ENCODE measurements around the gene SLIRP.
"Not testable (repeated sequence)": the region's sequence is repeated elsewhere in the genome, so short reads cannot be mapped to it uniquely, and the experiment has no call there.

The SLIRP gene

GRCh38 chr14:77707724-77708408 is at the start of gene SLIRP, which contains the start of gene ALKBH1:
Gene SLIRP, plus strand, starts transcription at chr14:77708103. Its CDS starts 9 bp downstream, at chr14:77708112.
Gene ALKBH1, minus strand, starts transcription at chr14:77708023. Its CDS starts 19 bp downstream, at chr14:77708004.
- DNase-seq: peak; percentile 97

GRCh38 chr14:77659831-77660230 is 48.1 kb upstream of the SLIRP start:
- no peak for DNase-seq

GRCh38 chr14:77660754-77661153 is 47.1 kb upstream of the SLIRP start:
- DNase-seq: peak; percentile 98

- DNase-seq: not testable (repeated sequence)
Measured at GRCh38 chr14:77661562-77661961, 46.3 kb upstream of the SLIRP start.

GRCh38 chr14:77663293-77663692 is 44.6 kb upstream of the SLIRP start:
- no peak for DNase-seq

- DNase-seq: no peak
Measured at GRCh38 chr14:77667331-77667730, 40.6 kb upstream of the SLIRP start.

GRCh38 chr14:77673193-77673592 is 34.7 kb upstream of the SLIRP start:
- no peak for DNase-seq

GRCh38 chr14:77674931-77675330 is 33.0 kb upstream of the SLIRP start:
- no peak for DNase-seq

GRCh38 chr14:77681196-77682157 is 26.4 kb upstream of the SLIRP start:
- no peak for DNase-seq

GRCh38 chr14:77682158-77682553 is 25.7 kb upstream of the SLIRP start:
- DNase-seq: no peak

- DNase-seq: no peak
Measured at GRCh38 chr14:77691259-77691658, 16.6 kb upstream of the SLIRP start.

GRCh38 chr14:77707355-77707723 is 564 bp upstream of the SLIRP start:
- peak; percentile 67 for DNase-seq

- DNase-seq: peak; percentile 4
Measured at GRCh38 chr14:77708749-77709148, 846 bp downstream of the SLIRP start.

- no peak for DNase-seq
Measured at GRCh38 chr14:77709412-77709811, 1.5 kb downstream of the SLIRP start.

GRCh38 chr14:77710364-77710763 is 2.5 kb downstream of the SLIRP start:
- no peak for DNase-seq

GRCh38 chr14:77714926-77715325 is 7.0 kb downstream of the SLIRP start:
- no peak for DNase-seq

GRCh38 chr14:77717608-77718305 is 9.9 kb downstream of the SLIRP start:
- DNase-seq: no peak

- DNase-seq: no peak
Measured at GRCh38 chr14:77721437-77721836, 13.5 kb downstream of the SLIRP start.

- DNase-seq: no peak
Measured at GRCh38 chr14:77722301-77722700, 14.4 kb downstream of the SLIRP start.

GRCh38 chr14:77730976-77731497 is 23.1 kb downstream of the SLIRP start:
- DNase-seq: no peak

GRCh38 chr14:77738559-77739250 is 30.8 kb downstream of the SLIRP start:
- DNase-seq: no peak

GRCh38 chr14:77741438-77741837 is 33.5 kb downstream of the SLIRP start:
- DNase-seq: no peak
